Stomach (tissue), 4 donors: Measurements from ENCODE around the gene YWHAG.

Experiments
- EP300 ChIP-seq: sonication (generic); formaldehyde crosslinking; IDR thresholded peaks from one replicate; pipeline ENCODE4 v1.6.1; 2017; ENCODE audit warnings: antibody characterized with exemption
- TF ChIP-seq, protein P1 (sequence below), 7 experiments: fragments of 450-650 bp in 4 of 7; fragments of 200-600 bp in 3 of 7; sonication (generic) in 3 of 7; IDR thresholded peaks; one replicate each; pipeline ENCODE4 v1.5.1; 2016 to 2019; ENCODE audit warnings: antibody characterized with exemption in 7 of 7, control low read depth in 2 of 7, mild to moderate bottlenecking in 1 of 7

DNA sequence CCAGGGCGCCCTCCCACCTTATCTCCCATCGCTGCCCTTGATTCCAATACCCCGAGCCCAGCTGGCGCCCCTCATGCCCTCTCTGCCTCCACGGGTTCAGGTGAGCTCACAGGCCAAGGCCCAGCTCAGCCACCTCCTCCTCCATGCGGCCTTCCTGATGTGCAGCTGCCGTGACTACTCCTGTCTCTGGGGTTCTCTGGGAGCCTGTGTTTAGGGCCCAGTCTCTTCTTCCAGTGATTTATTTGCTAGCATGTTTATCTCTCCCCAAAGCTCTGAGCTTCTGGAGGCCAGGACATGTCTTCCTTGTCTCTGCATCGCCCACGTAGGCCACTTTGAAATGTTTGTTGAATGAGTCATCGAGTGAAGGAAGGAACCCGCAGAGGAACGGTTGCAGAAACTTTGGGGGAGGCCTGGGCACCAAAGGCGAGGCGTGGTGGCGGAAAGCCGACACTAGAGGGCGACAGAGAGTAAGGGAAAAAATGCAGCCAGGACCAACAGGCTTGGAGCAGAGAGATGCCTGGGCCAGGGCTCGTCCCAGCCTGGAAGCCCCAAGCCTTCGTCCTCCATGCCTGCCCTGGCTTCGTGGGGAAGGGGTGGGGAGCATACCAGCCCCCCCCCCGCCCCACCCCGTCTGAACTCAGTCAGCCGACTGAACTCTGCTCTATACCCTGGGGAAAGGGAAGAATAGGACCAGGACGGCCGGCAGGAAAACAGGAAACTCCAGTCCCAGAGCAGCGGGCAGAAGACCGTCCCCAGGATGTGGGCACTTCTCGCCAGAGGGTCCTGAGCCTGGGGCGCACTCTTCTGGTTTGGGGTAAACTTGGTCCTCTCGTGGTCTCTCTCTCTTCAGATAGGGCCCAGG, 67.2 kb downstream of the YWHAG start:
- TF ChIP-seq, protein P1, sequence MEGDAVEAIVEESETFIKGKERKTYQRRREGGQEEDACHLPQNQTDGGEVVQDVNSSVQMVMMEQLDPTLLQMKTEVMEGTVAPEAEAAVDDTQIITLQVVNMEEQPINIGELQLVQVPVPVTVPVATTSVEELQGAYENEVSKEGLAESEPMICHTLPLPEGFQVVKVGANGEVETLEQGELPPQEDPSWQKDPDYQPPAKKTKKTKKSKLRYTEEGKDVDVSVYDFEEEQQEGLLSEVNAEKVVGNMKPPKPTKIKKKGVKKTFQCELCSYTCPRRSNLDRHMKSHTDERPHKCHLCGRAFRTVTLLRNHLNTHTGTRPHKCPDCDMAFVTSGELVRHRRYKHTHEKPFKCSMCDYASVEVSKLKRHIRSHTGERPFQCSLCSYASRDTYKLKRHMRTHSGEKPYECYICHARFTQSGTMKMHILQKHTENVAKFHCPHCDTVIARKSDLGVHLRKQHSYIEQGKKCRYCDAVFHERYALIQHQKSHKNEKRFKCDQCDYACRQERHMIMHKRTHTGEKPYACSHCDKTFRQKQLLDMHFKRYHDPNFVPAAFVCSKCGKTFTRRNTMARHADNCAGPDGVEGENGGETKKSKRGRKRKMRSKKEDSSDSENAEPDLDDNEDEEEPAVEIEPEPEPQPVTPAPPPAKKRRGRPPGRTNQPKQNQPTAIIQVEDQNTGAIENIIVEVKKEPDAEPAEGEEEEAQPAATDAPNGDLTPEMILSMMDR (IDR thresholded peaks at IDR 0.05), result peak in 6 of 7 experiments; percentile 53 to 100 (median 98)
- TF ChIP-seq EP300, result no peak
